HepG2 (cell line): ENCODE results near the gene CLP1. TPM values are rescaled to one million over a fixed set of nuclear protein-coding genes. Genes with fewer than 3 reads are reported as not detected.

Experiments
- ATAC-seq: fragments of 200-7000 bp; cut with Tn5 transposase; 3 replicates; pipeline ENCODE4 v1.9.1; 2020; ENCODE audit warnings: mild to moderate bottlenecking, moderate library complexity
- BruUV-seq: library from RNA; stranded (reverse); fragments of 400-500 nt; replicated peaks from 2 replicates; lab custom pipeline; 2021; lab: Mats Ljungman, UMichigan
- CTCF ChIA-PET: fragments of 300-600 bp; formaldehyde crosslinking; extraction: SDS; loops from one replicate; lab custom pipeline; 2021; ENCODE audit warnings: low total read pairs, inconsistent platforms, low intra/inter-chr PET ratio; lab: Yijun Ruan, JAX
- POLR2A ChIA-PET: fragments of 350-600 bp; sonication (Branson Sonifier 250); formaldehyde crosslinking; loops from one replicate; lab custom pipeline; 2020; ENCODE audit warnings: antibody characterized with exemption, inconsistent platforms; lab: Yijun Ruan, JAX
- DNase-seq: peaks from one replicate; pipeline ENCODE4 v3.0.0-alpha.2; 2015; ENCODE audit warnings: low spot score
- FAIRE-seq: peaks from 3 replicates; lab custom pipeline; 2011; peaks lifted over from hg19 to GRCh38; lab: Jason Lieb, UNC
- H2AFZ ChIP-seq: one replicate; pipeline ENCODE4 v1.6.1; 2011; ENCODE audit warnings: low read length, inconsistent platforms
- H3K27ac ChIP-seq: fragments of 300-600 bp; 3 replicates; pipeline ENCODE4 v1.8.0; 2011; ENCODE audit warnings: mixed run types, mild to moderate bottlenecking, mixed read lengths, low read length, inconsistent platforms; ENCODE audit not compliant: insufficient read depth; ENCODE audit errors: extremely low read length
- H3K27me3 ChIP-seq, 2 experiments: fragments of 200-600 bp in 1 of 2; 2 replicates in 1 of 2; 3 replicates in 1 of 2; pipeline versions ENCODE4 v1.6.0 to v1.8.0; 2011; ENCODE audit warnings: low read length in 2 of 2, mild to moderate bottlenecking in 2 of 2, moderate library complexity in 2 of 2, inconsistent platforms in 1 of 2; ENCODE audit not compliant: insufficient read depth in 2 of 2, control insufficient read depth in 1 of 2
- H3K36me3 ChIP-seq, 2 experiments: fragments of 200-600 bp in 1 of 2; replicated peaks in 1 of 2; 2 replicates in 1 of 2; 3 replicates in 1 of 2; pipeline versions ENCODE4 v1.5.1 to v1.8.0; 2011; ENCODE audit warnings: low read length in 2 of 2, inconsistent platforms in 1 of 2; ENCODE audit not compliant: insufficient read depth in 2 of 2, control insufficient read depth in 1 of 2
- H3K4me1 ChIP-seq: 2 replicates; pipeline ENCODE4 v1.5.1; 2012; ENCODE audit warnings: low read length, inconsistent platforms; ENCODE audit not compliant: insufficient read depth
- H3K4me2 ChIP-seq: 2 replicates; pipeline ENCODE4 v1.6.0; 2011; ENCODE audit warnings: low read depth, low read length, inconsistent platforms
- H3K4me3 ChIP-seq, 3 experiments: fragments of 200-600 bp in 1 of 3; sonication (generic), shearing (Covaris generic) in 1 of 3; replicated peaks in 1 of 3; 2 replicates each; pipeline ENCODE4 v1.5.1; 2011 to 2016; ENCODE audit warnings: low read length in 3 of 3, inconsistent platforms in 2 of 3, low read depth in 2 of 3, mild to moderate bottlenecking in 2 of 3, control low read depth in 1 of 3, mixed read lengths in 1 of 3; ENCODE audit not compliant: insufficient read depth in 1 of 3
- H3K79me2 ChIP-seq: one replicate; pipeline ENCODE4 v1.6.1; 2011; ENCODE audit warnings: low read length, inconsistent platforms; ENCODE audit not compliant: insufficient read depth
- H3K9ac ChIP-seq: 2 replicates; pipeline ENCODE4 v1.6.0; 2011; ENCODE audit warnings: mild to moderate bottlenecking, low read depth, low read length, inconsistent platforms; ENCODE audit not compliant: insufficient read depth
- H3K9me3 ChIP-seq: 2 replicates; pipeline ENCODE4 v1.5.1; 2012; ENCODE audit warnings: mild to moderate bottlenecking, low read length
- H4K20me1 ChIP-seq: 2 replicates; pipeline ENCODE4 v1.6.0; 2011; ENCODE audit warnings: inconsistent platforms, mild to moderate bottlenecking, low read length, moderate library complexity; ENCODE audit not compliant: insufficient read depth
- CBX2 ChIP-seq, 2 experiments: fragments of 200-600 bp in 1 of 2; sonication (generic); formaldehyde crosslinking in 1 of 2; IDR thresholded peaks; 2 replicates each; pipeline versions ENCODE4 v1.7.0 to v1.8.1; 2018 to 2022; ENCODE audit warnings: low read depth in 2 of 2, low read length in 1 of 2, mild to moderate bottlenecking in 1 of 2, missing genetic modification reagents in 1 of 2
- HDAC1 ChIP-seq: sonication (generic); formaldehyde crosslinking; IDR thresholded peaks from 2 replicates; pipeline ENCODE4 v1.5.1; 2020; ENCODE audit warnings: mild to moderate bottlenecking, missing genetic modification reagents
- HOXD1 ChIP-seq: sonication (generic); formaldehyde crosslinking; IDR thresholded peaks from 2 replicates; pipeline ENCODE4 v1.5.0; 2020; ENCODE audit warnings: missing genetic modification reagents
- SNAI1 ChIP-seq: sonication (generic); formaldehyde crosslinking; IDR thresholded peaks from 2 replicates; pipeline ENCODE4 v1.5.0; 2020; ENCODE audit warnings: mild to moderate bottlenecking, missing genetic modification reagents, borderline replicate concordance
- SOX13 ChIP-seq, 3 experiments: fragments of 450-650 bp in 1 of 3; sonication (generic) in 1 of 3; formaldehyde crosslinking in 1 of 3; IDR thresholded peaks in 2 of 3; conservative IDR thresholded peaks in 1 of 3; 2 replicates each; pipeline versions ENCODE4 v1.5.0 to v1.6.1; 2016 to 2020; ENCODE audit warnings: antibody characterized with exemption in 1 of 3, mild to moderate bottlenecking in 1 of 3, missing compliant biosample characterization in 1 of 3, missing genetic modification reagents in 1 of 3, moderate library complexity in 1 of 3
- SOX6 ChIP-seq, 2 experiments: fragments of 450-650 bp in 1 of 2; sonication (generic) in 1 of 2; formaldehyde crosslinking in 1 of 2; IDR thresholded peaks; 2 replicates each; pipeline versions ENCODE4 v1.4.0 to v1.6.1; 2017 to 2020; ENCODE audit warnings: antibody characterized with exemption in 1 of 2, mild to moderate bottlenecking in 1 of 2, missing genetic modification reagents in 1 of 2
- TEAD2 ChIP-seq: sonication (generic); formaldehyde crosslinking; IDR thresholded peaks from 2 replicates; pipeline ENCODE4 v1.9.0; 2021; ENCODE audit warnings: missing genetic modification reagents
- ZBTB39 ChIP-seq: sonication (generic); formaldehyde crosslinking; IDR thresholded peaks from 2 replicates; pipeline ENCODE4 v1.5.0; 2020; ENCODE audit warnings: missing genetic modification reagents
- ZNF607 ChIP-seq: sonication (generic); formaldehyde crosslinking; IDR thresholded peaks from 2 replicates; pipeline ENCODE4 v1.5.1; 2020; ENCODE audit warnings: missing genetic modification reagents, mild to moderate bottlenecking, borderline replicate concordance
- ZNF724P ChIP-seq: sonication (generic); formaldehyde crosslinking; IDR thresholded peaks from 2 replicates; pipeline ENCODE4 v1.8.0; 2022; ENCODE audit warnings: missing genetic modification reagents, borderline replicate concordance
- WGBS: methylation state at CpG from one replicate; pipeline ENCODE4 v1.1.6; 2017; ENCODE audit warnings: low lambda C conversion rate; 5-methylcytosine and 5-hydroxymethylcytosine counted together
- in situ Hi-C: cut with HindIII; loops from 2 replicates; pipeline ENCODE4 v1.10.0; 2017; ENCODE audit warnings: low pct_unique_long_range_greater_than_20kb; ENCODE audit not compliant: extremely low pct_ligation_motif_present
- intact Hi-C: fragments of 100-400 bp; cut with micrococcal nuclease; formaldehyde crosslinking; loops from one replicate; pipeline ENCODE4 v1.10.0; 2022; ENCODE audit not compliant: unreplicated experiment
- polyA plus RNA-seq, 8 experiments: library from polyadenylated mRNA; depleted of rRNA in 3 of 8; stranded (reverse) in 7 of 8; unstranded in 1 of 8; fragments of >200 nt; fragmentation: Illumina TruSeq in 4 of 8; extraction: Trizol in 4 of 8; gene quantifications; 2 replicates each; pipeline versions ENCODE4 v1.2.1 to v1.2.3, GENCODE V29; 2011 to 2016; ENCODE audit warnings: low read depth in 4 of 8, missing spikeins in 1 of 8, mixed read lengths in 1 of 8; ENCODE audit not compliant: insufficient read depth in 1 of 8
- total RNA-seq, 5 experiments: library from RNA; depleted of rRNA; stranded (reverse); fragments of >200 nt; fragmentation: Illumina TruSeq; extraction: Trizol; gene quantifications; 2 replicates each; pipeline ENCODE4 v1.2.3, GENCODE V29; 2016; ENCODE audit warnings: low read depth in 1 of 5
- TF ChIP-seq, protein P1 (sequence below): sonication (generic); formaldehyde crosslinking; IDR thresholded peaks from 2 replicates; pipeline ENCODE4 v1.8.0; 2022; ENCODE audit warnings: mild to moderate bottlenecking, missing genetic modification reagents, borderline replicate concordance

Gene CLP1
- total and polyA plus RNA-seq, 2 of the 13 experiments (the other 11 are each of a cell fraction or from before 2014, with no cell fraction given) = 14.6 to 24.8 TPM

GRCh38 chr11:57653163-57653562, 4.4 kb upstream of the CLP1 start:
- ATAC-seq = no peak
- no peak overlapping the region for H3K27ac ChIP-seq
- in situ Hi-C loops (loop anchor here (25.0 kb wide), 2 partner anchors 634 to 859 kb away; partner anchors contain the start of gene OR5B21), intact Hi-C loops (no loop called here)
- BruUV-seq = no TSS peak
- H3K9me3 ChIP-seq = no peaks in the 10 kb centered on the region
- H3K79me2 ChIP-seq = peaks cover 6% of the 10 kb centered on the region
- H3K4me1 ChIP-seq = peaks cover 16% of the 10 kb centered on the region
- FAIRE-seq = no peak
- POLR2A ChIA-PET = interaction anchor here (1.6 kb wide), 1 partner anchor 12 kb away, joined by 3 read pairs; no protein-coding TSS in a partner anchor
- H3K27me3 ChIP-seq = peaks cover 4 to 22% of the 10 kb centered on the region in 2 experiments
- H4K20me1 ChIP-seq = no peaks in the 10 kb centered on the region
- peak overlapping the region; percentile 54 for H2AFZ ChIP-seq
- H3K36me3 ChIP-seq = no peaks in the 10 kb centered on the region
- no peak for TF ChIP-seq ZBTB39 (CRISPR knock-in tag)
- TF ChIP-seq CBX2 (IDR thresholded peaks at IDR 0.05; ENCODE audit: low read depth, low read length) = no peak
- TF ChIP-seq CBX2 (CRISPR knock-in tag; IDR thresholded peaks at IDR 0.05; ENCODE audit: low read depth) = no peak
- no peak for TF ChIP-seq SOX13 (IDR thresholded peaks at IDR 0.05)
- TF ChIP-seq SOX13 (CRISPR knock-in tag; conservative IDR thresholded peaks at IDR 0.05 in 1 of 2, IDR thresholded peaks at IDR 0.05 in 1 of 2) = no peak
- TF ChIP-seq, protein P1, sequence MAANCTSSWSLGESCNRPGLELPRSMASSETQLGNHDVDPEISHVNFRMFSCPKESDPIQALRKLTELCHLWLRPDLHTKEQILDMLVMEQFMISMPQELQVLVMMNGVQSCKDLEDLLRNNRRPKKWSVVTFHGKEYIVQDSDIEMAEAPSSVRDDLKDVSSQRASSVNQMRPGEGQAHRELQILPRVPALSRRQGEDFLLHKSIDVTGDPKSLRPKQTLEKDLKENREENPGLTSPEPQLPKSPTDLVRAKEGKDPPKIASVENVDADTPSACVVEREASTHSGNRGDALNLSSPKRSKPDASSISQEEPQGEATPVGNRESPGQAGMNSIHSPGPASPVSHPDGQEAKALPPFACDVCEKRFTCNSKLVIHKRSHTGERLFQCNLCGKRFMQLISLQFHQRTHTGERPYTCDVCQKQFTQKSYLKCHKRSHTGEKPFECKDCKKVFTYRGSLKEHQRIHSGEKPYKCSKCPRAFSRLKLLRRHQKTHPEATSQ (CRISPR knock-in tag) = no peak
- no peak for TF ChIP-seq HOXD1 (CRISPR knock-in tag)
- no peak for TF ChIP-seq ZNF607
- no peak for TF ChIP-seq SNAI1 (CRISPR knock-in tag)
- TF ChIP-seq SOX6 (IDR thresholded peaks at IDR 0.05) = no peak
- no peak for TF ChIP-seq SOX6 (CRISPR knock-in tag; IDR thresholded peaks at IDR 0.05)
- TF ChIP-seq ZNF724P = no peak
- TF ChIP-seq TEAD2 (CRISPR knock-in tag) = no peak
- TF ChIP-seq HDAC1 (CRISPR knock-in tag) = no peak
- TF ChIP-seq, all 625 proteins: peak for 0
- Histone ChIP-seq H3K4me2 (peak overlapping the region; percentile 34; the same call in 1 of the 2 replicates), H3K4me3 (no peak overlapping the region), H3K9ac (no peak overlapping the region)
- 35% methylated on average over 3 of the region's 3 CpGs for WGBS
- DNase-seq = no peak
- CTCF ChIA-PET = no interaction called here
